ENCODE measurements around the gene ZNF732. TPM values are rescaled to one million over a fixed set of nuclear protein-coding genes. Genes with fewer than 3 reads are reported as not detected.

The ZNF732 gene
- total RNA-seq, 1 experiment from 2014 or later, result not detected

- H3K4me3 ChIP-seq (ENCODE audit: low read depth in 2 of 2, low read length in 2 of 2), result peak within 1 kb of the TSS in 1 of 2 experiments; percentile 39; a peak in 1 of 4 replicates
- no peak within 1 kb of the TSS for H3K27ac ChIP-seq (ENCODE audit: low read length)
- H3K36me3 ChIP-seq (ENCODE audit: control insufficient read depth, insufficient read depth, low read length), result no peaks in the 10 kb centered on the region
- no peaks in the 10 kb centered on the region for H3K9me3 ChIP-seq (ENCODE audit: control insufficient read depth, insufficient read depth, low read depth, low read length)
- in situ Hi-C loops (cut with HindIII; ENCODE audit: low pct_unique_long_range_greater_than_20kb, low sequenced_read_pairs) (no loop called here), intact Hi-C loops (cut with micrococcal nuclease; ENCODE audit: unreplicated experiment) (no loop called here)
- ChIA-PET POLR2A (no interaction called here), CTCF (no interaction called here)
- no TSS peak for BruUV-seq (replicated peaks)
- no peak for DNase-seq (ENCODE audit: low read depth, low spot score)
- TF ChIP-seq POLR2AphosphoS5 (IDR thresholded peaks at IDR 0.05; ENCODE audit: low read depth, low read length) (no peak), TCF7L2 (IDR thresholded peaks at IDR 0.05; ENCODE audit: low read depth, low read length) (no peak), SIN3A (IDR thresholded peaks at IDR 0.05; ENCODE audit: borderline replicate concordance, insufficient read depth, low read depth, low read length) (no peak)
- TF ChIP-seq, protein P1, sequence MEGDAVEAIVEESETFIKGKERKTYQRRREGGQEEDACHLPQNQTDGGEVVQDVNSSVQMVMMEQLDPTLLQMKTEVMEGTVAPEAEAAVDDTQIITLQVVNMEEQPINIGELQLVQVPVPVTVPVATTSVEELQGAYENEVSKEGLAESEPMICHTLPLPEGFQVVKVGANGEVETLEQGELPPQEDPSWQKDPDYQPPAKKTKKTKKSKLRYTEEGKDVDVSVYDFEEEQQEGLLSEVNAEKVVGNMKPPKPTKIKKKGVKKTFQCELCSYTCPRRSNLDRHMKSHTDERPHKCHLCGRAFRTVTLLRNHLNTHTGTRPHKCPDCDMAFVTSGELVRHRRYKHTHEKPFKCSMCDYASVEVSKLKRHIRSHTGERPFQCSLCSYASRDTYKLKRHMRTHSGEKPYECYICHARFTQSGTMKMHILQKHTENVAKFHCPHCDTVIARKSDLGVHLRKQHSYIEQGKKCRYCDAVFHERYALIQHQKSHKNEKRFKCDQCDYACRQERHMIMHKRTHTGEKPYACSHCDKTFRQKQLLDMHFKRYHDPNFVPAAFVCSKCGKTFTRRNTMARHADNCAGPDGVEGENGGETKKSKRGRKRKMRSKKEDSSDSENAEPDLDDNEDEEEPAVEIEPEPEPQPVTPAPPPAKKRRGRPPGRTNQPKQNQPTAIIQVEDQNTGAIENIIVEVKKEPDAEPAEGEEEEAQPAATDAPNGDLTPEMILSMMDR (IDR thresholded peaks at IDR 0.05), result no peak
- TF ChIP-seq, protein P2, sequence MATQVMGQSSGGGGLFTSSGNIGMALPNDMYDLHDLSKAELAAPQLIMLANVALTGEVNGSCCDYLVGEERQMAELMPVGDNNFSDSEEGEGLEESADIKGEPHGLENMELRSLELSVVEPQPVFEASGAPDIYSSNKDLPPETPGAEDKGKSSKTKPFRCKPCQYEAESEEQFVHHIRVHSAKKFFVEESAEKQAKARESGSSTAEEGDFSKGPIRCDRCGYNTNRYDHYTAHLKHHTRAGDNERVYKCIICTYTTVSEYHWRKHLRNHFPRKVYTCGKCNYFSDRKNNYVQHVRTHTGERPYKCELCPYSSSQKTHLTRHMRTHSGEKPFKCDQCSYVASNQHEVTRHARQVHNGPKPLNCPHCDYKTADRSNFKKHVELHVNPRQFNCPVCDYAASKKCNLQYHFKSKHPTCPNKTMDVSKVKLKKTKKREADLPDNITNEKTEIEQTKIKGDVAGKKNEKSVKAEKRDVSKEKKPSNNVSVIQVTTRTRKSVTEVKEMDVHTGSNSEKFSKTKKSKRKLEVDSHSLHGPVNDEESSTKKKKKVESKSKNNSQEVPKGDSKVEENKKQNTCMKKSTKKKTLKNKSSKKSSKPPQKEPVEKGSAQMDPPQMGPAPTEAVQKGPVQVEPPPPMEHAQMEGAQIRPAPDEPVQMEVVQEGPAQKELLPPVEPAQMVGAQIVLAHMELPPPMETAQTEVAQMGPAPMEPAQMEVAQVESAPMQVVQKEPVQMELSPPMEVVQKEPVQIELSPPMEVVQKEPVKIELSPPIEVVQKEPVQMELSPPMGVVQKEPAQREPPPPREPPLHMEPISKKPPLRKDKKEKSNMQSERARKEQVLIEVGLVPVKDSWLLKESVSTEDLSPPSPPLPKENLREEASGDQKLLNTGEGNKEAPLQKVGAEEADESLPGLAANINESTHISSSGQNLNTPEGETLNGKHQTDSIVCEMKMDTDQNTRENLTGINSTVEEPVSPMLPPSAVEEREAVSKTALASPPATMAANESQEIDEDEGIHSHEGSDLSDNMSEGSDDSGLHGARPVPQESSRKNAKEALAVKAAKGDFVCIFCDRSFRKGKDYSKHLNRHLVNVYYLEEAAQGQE (IDR thresholded peaks at IDR 0.05; ENCODE audit: insufficient read depth in 1 of 2, low read depth in 2 of 2, low read length in 1 of 2), result no peak
- ATAC-seq, result no peak
- H3K27me3 ChIP-seq (ENCODE audit: control insufficient read depth, insufficient read depth, low read length), result no peaks in the 10 kb centered on the region
- no peaks in the 10 kb centered on the region for H3K4me1 ChIP-seq (ENCODE audit: control insufficient read depth, insufficient read depth, low read length)
Measured at GRCh38 chr4:337143-337931, 32.1 kb upstream of the ZNF732 start, which contains the start of gene ZNF141. TSS of gene ZNF141 (plus strand) at chr4:337814. CDS start at chr4:337984, 170 bp downstream.

GRCh38 chr4:336893-337142, 31.5 kb upstream of the ZNF732 start:
- no peak overlapping the region for H3K27ac ChIP-seq (ENCODE audit: low read length)
- POLR2A ChIA-PET, result no interaction called here
- intact Hi-C loops (cut with micrococcal nuclease; ENCODE audit: unreplicated experiment), result no loop called here
- no peaks in the 10 kb centered on the region for H3K36me3 ChIP-seq (ENCODE audit: control insufficient read depth, insufficient read depth, low read length)
- no peak for ATAC-seq
- CTCF ChIA-PET, result no interaction called here
- H3K9me3 ChIP-seq (ENCODE audit: control insufficient read depth, insufficient read depth, low read depth, low read length), result no peaks in the 10 kb centered on the region
- in situ Hi-C loops (cut with HindIII; ENCODE audit: low pct_unique_long_range_greater_than_20kb, low sequenced_read_pairs), result no loop called here
- BruUV-seq (replicated peaks), result no TSS peak
- TF ChIP-seq, protein P1 (IDR thresholded peaks at IDR 0.05), result no peak
- TF ChIP-seq TCF7L2 (IDR thresholded peaks at IDR 0.05; ENCODE audit: low read depth, low read length) (no peak), POLR2AphosphoS5 (IDR thresholded peaks at IDR 0.05; ENCODE audit: low read depth, low read length) (no peak), SIN3A (IDR thresholded peaks at IDR 0.05; ENCODE audit: borderline replicate concordance, insufficient read depth, low read depth, low read length) (no peak)
- TF ChIP-seq, protein P2 (IDR thresholded peaks at IDR 0.05; ENCODE audit: insufficient read depth in 1 of 2, low read depth in 2 of 2, low read length in 1 of 2), result no peak
- no peaks in the 10 kb centered on the region for H3K27me3 ChIP-seq (ENCODE audit: control insufficient read depth, insufficient read depth, low read length)
- no peak for DNase-seq (ENCODE audit: low read depth, low spot score)
- H3K4me1 ChIP-seq (ENCODE audit: control insufficient read depth, insufficient read depth, low read length), result no peaks in the 10 kb centered on the region
- peak overlapping the region in 1 of 2 experiments; percentile 28; a peak in 1 of 4 replicates for H3K4me3 ChIP-seq (ENCODE audit: low read depth in 2 of 2, low read length in 2 of 2)
